ENCODE results near the gene BHMT2.

DNA sequence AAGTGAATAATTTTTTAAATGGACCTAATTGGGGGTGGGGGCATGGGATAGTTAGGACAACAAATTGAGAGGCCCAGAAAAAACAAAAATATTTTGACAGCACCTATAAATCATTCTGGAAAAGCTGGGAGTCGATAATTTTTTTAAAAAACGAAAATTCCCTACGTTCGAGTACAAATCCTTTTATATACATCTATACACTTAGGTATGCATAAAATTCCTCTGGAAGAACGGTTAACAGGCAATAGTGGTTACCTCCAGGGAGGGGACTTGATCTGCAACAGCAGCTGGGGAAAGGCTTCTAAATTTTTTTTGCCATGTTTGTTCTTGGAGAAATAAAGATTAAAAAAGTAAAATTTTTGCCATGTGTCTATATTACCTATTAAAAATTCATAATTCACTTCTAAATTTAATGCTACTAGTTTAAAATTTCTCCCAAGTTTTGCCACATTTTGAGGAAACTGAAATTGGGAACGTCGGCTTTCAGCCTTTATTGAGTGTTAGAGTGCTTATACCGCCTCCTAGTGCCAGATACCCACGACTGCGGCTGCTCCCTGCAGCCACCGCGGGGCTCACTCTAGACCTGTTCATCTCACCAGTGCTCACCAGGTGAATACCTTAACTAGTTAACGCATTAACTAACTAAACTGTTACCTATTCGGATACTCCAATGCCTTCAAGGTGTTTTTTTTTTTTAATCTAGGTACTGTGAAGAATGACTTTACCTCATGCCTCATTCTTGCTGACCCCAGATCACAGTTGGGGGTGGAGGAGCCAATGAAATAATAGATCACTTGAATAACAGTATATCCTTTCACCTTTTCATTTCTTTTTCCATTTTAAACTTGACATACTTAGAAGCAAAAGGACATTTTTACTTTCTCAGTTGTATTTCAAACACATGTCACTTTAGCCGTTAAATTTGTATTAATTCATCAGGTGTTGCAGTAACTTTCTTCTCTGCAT, 40.2 kb downstream of the BHMT2 start:
- TF ChIP-seq GATA2 (IDR thresholded peaks at IDR 0.05; ENCODE audit: low read depth, low read length), result no peak
- TF ChIP-seq GATA3 (IDR thresholded peaks at IDR 0.05; ENCODE audit: low read depth, low read length), result no peak

All from SH-SY5Y (cell line).